Activated CD4-positive, alpha-beta T cell treated with anti-CD3 and anti-CD28 coated beads, Interleukin-2, amount 50 U/mL, for 48 hours (primary cell): ENCODE measurements around the gene CDK5RAP3.
A peak's percentile ranks its signal among the peaks of the same experiment; 100 is the strongest.

Experiments used
- DNase-seq, 2 experiments: peaks; one replicate each; pipeline ENCODE4 v3.0.0-alpha.2; 2020

Gene CDK5RAP3

DNA sequence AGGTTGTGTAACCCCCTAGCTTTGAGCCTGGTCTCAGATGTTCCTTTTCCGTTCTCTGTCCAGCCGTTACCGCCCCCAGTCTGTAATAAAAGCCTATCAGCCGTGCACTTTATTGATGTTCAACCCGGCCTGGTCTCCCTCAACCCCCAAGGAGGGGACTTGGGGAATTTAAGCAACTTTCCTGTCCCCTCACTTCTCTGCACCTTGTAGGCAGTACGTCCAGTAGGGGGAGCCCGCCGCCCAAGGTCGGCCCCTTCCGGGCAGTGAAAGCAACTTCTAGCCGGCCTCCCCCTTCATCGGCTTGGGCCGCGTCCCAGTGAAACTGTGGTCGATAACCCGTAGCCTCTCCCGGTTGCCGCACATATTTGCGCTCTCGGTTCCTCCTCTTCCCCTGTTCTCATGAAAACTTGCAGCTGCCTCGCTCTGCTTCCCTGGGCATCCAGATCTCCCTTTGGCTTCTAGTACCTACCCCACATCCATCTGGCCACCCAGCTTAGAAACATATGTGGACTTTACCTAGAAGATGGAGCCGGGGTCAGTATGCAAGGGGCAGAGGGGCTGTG is 21.6 kb upstream of the CDK5RAP3 start:
- peak; percentile 89 to 91 for DNase-seq

DNA sequence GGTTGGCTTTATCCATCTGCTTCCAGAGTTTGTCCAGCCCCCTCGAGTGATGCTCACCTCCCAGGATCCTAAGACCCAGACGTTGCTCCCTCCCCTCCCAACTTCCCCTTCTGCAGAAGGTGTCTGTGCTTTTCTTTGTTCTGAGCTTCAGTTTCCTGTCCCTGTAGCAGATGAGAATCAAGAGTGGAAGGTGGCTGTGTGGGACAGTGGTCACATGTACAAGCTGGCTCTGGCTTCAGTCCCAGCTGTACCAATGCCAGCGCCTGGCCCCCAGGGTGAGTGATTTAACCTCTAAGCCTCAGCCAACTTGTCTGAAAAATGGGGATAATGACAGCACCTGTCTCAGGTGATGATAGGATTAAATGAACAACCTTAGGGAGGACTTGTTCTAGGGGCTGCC is 21.0 kb upstream of the CDK5RAP3 start:
- DNase-seq, result no peak

DNA sequence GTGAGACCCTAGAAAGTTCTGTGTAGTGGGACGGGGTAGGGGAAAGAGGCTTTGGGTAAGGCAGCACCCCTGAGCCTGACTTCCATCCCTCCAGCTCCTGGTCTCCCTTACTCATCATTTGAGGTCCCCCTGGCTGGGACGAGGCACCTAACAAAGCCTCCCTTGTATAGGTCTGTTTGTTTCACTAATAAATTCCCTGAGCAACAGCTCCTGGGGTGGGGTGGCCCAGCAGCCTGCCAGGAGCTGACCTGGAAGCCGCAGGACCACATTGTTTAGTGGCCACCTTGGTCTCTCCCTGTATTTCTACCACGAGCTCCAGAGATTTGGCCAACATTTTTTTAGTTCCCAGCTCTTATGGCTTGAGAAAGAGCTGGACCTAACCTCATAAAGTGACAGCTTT is 20.5 kb upstream of the CDK5RAP3 start:
- no peak for DNase-seq

DNA sequence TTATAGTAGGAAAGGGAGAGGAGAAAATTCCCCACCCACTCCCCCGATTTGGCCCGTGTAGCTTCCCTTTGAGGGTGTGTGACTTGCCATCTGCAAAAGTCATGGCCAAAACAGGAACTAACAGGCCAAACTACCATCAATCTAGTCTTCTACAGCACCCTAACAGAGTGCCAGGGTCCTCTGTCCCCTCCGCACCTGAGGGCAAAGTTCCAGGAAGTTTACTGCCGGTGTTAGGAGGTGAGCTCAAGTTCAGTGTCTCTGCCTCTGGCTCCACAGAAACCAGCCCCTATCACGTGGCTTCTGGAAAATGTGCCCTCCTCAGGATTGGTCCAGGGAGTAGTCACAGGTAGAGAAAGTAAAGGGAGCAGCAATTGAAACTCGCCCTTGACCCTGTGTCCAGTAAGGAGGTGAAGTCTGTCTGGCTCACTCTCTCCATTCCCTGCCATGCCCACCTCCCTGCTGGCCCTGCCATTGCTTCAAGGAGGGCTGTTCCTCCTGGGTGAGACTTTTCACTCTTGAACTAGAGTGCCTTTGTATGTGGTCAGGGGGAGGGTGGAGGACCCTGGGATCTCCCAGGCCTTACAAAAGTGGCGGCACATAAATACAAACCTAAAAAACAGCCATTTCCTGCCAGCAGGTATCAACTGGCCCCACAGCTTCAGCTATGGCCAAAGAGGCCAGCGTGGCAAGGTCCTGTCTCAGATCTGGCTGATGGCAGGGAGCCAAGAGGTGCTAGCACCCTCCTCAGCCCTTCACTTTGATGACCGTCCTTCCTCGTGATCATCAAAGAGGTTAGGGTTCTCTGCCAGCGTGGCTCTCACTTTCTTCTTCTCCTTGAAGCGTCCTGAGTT is 18.5 kb upstream of the CDK5RAP3 start:
- no peak for DNase-seq

DNA sequence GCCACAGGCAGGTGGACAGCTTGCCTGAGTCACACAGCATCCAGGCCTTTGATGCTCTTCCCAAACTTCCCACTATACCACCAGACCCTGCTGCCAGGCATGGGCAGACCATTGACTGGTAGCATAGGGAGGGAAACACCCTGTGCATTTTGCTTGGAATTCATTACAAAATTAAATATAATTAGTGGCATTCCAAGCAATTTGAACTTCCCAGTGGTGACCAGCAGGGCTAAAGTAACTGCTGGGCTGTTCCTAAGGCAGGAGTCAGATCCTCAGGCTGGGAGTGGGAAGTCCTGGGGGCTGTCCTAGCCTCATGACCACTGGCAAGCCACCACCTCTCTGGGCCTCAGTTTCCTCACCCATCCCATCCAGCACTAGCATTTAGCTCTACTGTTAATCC is 17.0 kb upstream of the CDK5RAP3 start:
- no peak for DNase-seq

DNA sequence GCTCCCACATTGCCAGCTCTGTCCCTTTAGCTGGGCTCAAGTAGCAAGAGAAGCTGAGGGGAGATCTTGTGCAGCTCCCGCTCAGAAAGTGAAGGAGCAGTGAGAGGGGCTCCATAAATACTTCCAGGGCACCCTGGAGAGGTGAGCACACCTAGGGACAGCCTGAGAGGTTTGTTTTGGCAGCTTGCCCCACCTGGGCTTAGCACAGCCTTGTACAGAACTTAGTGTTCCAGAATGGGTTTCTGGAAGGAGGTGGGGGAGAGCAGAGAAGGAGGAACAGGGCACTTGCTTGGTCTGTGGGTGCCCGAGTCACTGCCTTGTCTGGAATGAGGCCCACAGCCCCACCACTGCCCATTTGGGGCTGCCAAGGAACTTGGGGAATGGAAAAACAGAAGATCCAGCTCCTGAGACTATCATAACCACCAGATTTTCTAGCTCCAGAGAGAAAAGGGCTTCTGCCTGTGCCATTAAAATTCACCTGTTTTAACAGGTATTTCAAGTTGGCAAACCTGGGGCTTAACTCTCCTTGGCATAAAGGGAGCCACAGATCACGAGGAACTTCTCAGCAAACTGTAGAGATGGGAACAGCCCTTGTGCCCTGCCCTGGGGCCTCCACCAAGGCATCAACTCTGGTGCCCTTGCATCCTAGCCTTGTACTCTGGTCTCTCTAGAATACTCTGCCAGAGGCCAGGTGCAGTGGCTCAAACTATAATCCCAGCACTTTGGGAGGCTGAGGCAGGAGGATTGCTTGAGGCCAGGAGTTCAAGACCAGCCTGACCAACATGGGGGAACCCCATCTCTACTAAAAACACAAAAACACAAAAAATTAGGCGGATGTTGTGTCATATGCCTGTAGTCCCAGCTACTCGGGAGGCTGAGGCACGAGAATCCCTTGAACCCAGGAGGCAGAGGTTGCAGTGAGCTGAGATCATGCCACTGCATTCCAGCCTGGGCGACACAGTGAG is 15.1 kb upstream of the CDK5RAP3 start:
- no peak for DNase-seq

DNA sequence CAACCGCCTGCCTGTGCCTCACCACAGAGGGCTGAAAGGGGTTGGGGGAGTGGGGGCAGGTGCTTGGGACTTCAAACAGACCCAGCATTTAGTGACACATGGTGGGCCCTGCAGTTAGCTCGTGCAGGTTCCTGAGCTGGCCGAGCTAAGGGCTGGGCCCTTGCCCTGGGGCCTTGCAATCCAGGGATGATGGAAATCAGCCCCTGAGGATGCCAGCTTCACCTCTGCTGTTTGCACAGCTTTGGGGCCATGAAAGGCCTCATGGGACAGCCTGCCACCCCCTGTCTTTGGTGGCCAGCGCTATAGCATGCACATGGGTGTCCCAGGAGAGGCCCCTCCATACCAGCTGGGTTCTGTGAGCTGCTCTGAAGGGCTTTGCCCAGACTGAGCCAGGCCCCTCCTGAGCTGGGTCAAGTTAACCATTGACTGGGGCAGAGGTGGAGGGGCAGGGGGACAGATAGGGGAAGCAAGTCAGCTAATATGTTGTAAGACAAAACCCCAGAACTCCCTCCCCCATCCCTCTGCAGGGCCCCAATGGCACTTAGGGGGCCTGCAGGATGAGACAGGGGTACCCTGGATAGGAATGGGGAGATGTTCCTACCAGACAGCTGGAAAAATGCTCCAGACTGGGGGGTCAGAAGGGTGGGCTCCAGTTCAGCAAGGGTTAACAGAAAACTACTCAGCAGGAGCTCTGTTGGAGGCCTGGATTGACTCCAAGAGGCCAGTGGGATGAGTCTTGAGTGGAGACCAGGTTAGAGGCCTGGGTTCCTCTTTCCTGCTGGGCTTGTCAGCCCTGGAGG is 13.9 kb upstream of the CDK5RAP3 start:
- DNase-seq, result no peak

DNA sequence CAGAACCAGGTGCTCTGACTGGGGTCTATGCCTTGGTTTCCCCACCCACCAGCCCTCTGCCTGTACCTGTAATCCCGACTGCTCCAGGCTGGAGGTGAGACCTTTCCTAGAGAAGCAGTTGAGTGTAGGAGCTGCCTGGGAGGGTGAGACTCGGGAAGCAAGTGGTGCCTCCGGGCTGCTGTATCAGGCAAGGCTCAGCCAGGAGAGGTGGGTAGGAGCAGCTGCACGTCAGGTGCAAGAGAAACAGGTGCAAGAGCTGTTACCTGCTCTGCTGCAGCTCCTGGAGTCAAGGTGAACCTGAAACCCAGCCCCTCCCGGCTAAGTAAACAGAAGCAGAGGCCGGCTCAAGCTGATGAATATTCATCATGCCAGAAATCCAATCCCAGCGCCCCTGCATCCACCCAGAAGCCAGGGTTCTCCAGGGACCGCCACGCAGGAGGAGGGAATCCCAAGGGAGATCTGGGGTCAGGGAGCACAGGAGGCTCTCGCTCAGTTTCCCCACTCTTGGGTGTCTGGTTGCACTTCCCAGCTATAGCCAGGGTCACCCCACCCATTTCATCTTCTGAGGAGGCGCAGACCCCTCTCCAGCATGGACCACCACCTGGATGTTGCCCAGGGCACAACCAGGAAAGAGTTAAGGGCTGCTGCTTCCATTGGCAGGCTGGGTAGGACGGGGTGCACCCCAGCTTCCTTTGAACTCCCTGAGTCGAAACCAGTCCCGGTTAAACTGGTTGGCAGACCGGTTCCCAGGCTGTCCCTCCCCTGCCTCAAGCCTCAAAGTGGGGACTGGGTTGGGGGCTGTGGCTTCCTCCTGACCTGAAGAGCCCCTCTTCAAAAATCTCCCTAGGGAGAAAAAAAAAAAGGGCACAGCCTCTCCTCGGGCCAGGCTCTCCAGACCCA is 13.1 kb upstream of the CDK5RAP3 start, which contains the start of gene PRR15L:
Gene PRR15L (minus strand): TSS at position 293 of the 900 bp plus-strand sequence. CDS start 4,649 bp downstream, outside the sequence.
- DNase-seq, result no peak

DNA sequence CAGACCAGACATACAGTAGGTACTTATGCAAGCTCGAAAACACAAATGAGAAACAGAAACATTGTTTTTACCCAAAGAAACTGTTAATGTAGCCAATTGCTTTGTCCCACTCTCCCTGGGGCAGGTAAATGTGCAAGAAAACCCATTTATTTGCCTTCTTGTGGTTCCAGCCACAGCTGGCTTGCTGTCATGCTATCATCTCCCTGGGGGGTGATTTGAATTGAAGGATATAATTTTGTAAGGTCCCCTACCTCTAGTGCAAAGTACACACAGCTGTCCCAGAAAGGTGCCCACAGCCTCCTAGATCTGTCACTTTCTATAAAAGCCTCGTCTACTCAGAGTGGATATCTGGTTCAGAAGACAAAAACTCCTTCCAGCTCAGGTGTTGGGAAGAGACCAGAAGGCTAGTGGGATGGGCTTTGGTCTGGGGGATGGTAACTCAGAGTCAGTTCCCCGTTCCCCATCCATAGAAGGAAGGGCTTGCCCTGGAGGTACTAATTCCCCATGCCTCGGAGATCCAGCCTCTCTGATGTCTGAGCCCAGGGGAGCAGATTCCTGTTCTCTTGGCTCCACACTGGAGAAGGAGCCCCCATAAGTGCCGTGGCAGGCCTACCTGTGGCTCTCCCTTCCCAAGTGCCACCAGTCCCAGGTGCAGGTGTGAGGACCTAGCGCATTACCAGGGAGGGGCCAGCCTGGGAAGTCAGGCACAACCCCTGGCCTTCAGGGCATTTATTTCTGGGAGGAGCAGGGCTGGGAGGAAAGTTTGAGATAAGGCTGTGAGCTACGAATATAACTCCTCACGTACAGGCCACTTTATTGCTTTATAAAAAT is 10.9 kb upstream of the CDK5RAP3 start:
- DNase-seq, result no peak

DNA sequence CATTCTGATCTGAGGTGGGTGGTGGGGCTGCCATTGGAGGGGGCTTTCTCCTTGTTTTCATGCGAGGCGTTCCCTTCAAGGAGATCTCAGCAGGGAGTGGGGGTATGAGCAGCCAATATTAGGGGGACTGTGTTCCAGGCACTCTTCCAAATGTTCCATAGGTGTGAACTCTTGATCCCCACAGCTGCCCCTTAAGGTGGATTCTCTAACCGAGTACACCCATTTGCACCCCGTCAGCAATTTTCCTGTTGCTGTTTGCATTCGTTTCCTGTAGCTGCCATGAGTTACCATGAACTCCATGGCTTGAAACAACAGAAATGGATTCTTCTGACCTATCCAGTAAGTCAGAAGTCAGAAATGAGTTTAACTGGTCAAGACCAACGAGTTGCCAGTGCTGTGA is 9.5 kb upstream of the CDK5RAP3 start:
- DNase-seq, result no peak

DNA sequence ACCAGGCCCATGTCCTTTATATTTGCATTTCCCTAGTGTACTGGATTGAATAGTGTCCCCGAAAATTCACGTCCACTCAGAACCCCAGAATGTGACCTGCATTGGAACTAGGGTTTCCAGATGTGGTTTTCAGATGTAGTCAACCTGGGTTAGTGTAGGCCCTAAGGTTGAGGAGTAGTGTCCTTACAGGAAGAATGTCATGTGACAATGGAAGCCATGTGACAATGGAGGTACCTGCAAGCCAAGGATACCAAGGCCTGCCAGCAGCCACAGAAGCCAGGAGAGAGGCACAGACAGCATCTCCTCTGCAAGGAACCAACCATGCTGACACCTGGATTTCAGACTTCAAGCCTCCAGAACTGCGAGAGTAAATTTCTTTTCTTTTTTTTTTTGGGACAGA is 8.0 kb upstream of the CDK5RAP3 start:
- DNase-seq, result no peak

DNA sequence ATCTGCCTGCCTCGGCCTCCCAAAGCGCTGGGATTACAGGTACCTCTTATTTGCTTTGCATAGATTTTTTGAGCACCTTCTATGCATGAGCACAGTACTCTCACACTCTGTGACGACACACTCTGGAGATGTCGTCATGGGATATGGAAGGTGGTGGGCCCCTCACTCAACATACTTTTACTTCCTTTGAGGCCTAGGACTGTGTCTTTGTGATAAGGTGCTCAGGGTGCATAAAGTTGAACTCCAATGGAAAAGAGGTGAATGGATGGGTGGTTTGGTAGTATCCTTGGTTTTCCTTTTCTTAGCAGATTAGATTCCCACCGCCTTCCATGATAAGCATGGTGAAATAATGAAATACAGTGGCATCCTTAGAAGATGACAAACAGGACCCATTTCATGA is 6.1 kb upstream of the CDK5RAP3 start:
- no peak for DNase-seq

DNA sequence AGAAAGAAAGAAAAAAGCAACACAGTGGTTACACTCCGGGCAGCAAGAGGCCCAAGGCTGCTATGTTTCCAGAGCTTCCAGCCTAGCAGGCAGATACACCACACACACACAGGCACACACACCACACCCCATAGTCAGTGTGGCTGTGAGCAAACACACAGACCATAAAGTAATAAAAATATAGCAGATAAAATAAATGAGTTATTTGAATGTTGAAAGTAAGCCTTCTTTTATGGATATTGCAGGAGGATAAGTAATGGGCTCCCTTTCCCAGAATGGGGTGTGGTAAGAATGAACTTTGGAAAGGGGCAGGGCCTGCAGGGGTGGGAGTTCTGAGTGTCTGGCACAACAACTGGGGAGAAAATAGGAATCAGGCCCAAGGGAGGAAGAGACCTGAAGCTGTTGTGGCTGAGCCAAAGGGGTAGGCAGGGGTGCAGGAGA is 4.8 kb upstream of the CDK5RAP3 start:
- DNase-seq, result no peak

DNA sequence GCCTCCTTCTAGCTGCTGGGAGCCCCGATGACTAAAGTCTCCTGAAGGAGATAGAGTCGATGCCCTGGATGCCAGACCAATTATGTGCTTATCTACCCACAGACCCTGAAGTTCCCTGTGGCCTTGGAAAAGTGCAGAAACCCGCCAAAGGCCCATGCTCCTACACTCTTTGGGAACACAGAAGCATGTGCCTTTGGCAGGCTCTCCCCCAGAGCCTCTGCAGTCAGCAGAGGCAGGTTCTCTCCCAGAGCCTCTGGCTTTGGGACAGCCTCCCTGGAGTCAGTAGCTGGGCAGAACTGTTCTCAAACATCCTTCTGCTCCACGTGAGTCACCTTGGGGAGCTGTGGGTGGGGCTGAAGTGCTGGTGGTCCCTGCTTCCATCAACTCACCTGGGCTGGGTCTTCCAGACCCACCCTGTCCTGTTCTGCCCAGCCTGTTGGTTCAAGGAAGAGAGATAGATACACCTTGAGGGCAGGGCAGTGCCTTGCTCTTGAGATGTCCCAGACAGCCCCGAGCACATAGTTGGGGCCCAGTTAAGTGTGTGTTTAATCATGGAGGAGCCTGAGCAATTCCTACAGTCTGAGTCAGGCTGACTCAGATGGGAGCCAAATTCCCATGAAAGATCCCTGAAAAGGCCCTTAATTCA is 3.2 kb upstream of the CDK5RAP3 start:
- DNase-seq, result no peak

DNA sequence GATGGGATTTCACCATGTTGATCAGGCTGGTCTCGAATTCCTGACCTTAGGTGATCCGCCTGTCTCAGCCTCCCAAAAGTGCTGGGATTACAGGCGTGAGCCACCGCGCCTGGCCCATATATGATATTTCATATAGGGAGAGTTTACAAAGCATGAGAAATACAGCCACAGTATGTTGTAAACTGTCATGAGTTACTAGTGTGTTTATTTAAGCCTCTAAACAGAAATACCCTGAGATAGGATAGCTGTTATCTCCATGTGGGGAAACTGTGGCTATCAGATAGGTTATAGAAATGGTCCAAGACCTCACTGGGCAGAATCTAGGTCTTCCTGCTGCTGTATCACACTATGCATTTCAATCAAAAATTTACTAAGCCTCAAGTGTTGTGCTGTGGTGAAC is 2.1 kb upstream of the CDK5RAP3 start:
- DNase-seq, result no peak

DNA sequence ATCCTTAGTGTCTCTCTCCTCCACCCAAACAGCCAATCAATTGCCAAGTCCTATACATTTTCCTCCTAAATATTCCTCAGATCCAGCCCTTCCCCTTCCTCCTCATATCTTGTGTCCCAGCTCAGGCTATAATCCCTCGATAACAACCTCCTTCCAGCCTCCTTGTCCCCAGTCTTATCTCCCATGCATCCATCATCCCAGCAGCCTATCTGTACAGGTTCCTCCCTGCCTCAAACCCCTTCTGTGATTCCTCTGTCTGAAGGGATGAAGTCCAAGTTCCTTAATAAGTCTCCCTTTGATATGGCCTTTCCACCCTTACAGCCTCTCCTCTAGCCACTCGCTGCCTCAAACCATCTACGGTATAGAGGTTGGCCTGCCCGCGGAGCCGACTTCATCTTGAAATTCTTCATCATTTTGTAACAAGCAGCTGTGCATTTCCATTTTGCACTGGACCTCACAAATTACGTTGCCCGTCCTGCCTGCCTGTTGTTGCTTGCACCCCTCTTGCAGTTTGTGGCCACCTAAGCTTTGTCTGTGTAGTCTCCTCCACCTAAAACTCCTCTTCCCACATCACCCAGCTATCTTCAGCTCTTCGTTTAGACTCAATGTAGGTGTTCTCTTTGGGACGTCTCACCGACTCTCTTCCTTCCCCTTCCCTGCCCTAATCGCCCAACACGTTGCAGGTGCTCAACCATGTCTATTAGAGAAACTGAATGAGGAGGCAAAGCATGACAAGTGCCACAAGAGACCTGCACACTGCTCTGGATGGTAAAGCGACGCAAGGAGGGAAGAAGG is 786 bp upstream of the CDK5RAP3 start:
- no peak for DNase-seq

DNA sequence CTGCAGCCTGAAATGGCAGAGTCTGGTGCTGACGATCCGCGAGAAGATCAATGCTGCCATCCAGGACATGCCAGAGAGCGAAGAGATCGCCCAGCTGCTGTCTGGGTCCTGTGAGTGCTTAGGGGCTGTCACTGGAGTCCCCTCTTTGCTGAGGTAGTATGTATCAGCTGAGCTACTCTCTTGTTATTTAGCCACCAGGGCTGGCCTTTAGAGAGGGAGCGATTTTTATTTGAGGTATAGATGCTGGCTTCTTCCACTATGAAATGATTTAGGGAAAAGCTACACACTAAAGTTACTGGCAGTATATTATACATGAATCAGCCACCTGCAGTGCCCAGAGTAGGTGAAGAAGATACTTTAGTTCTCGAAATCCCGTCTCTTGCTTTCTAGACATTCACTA is 2.6 kb downstream of the CDK5RAP3 start:
- no peak for DNase-seq

DNA sequence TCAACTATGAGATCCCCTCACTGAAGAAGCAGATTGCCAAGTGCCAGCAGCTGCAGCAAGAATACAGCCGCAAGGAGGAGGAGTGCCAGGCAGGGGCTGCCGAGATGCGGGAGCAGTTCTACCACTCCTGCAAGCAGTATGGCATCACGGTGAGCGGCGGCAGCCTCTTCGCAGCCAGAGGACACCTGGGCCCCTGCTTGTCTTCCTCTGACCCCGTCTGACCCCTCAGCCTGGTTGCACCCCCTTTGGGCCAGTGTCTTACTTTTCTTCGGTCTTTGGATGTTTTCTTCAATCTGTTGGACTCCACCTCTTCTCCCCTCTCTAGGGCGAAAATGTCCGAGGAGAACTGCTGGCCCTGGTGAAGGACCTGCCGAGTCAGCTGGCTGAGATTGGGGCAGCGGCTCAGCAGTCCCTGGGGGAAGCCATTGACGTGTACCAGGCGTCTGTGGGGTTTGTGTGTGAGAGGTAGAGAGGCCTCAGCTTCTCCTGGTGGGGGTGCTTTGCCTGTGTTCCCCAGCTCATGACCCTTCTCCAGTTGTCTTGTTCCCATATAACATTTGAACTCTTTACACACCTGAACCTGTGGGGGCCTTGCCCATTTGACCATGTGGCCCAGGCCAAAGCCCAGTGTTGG is 4.4 kb downstream of the CDK5RAP3 start:
- no peak for DNase-seq

DNA sequence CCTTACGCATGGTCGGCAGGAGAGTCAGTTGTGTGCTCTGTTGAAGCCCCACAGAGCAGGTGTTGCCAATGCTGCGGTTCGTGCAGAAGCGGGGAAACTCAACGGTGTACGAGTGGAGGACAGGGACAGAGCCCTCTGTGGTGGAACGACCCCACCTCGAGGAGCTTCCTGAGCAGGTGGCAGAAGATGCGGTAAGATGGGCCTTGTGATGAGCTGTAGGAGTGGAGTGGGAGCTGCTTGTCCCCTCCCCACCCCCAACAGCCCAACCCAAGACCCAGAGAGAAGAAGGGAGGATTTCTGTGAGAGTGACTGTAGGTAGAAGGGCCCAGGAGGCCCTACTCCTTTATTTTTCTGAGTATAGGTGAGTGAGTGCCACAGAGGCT is 4.9 kb downstream of the CDK5RAP3 start:
- no peak for DNase-seq
